ENCODE measurements around the gene TUBA4A.
A peak's percentile ranks its signal among the peaks of the same experiment; 100 is the strongest.

The TUBA4A gene

DNA sequence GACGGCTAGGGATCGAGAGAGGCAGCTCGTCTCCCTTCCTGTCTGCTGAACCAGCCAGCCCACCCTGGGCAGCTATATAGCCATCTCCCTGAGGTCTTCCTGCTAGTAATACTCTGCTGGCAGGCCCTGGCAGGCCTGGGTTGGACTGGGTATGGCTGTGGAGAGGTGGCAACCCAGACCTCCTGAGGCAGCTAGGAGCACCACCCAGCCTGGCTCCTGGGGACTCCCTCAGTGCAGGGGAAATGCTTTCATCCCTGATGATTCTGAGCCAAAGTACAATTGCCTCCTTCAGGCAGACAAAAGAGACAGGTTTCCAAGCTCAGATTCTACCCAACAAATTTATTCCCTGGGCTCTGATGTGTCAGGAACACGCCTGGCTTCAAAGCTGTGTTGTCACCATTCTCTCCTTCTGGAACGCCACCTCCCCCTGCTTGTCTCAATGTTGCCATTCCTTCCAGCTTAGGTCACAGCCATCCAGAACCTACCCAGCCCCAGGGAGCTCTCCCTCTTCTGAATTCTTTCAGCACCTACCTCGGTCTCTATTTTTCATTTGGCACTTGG is 20.7 kb upstream of the TUBA4A start:
- Histone ChIP-seq H3K4me1 (ENCODE audit: control insufficient read depth, insufficient read depth, low read length) (peaks cover 27% of the 10 kb centered on the region), H3K9me3 (ENCODE audit: control insufficient read depth, low read length) (no peaks in the 10 kb centered on the region), H3K27me3 (replicated peaks; ENCODE audit: control insufficient read depth, insufficient read depth, low read length) (no peaks in the 10 kb centered on the region), H3K9ac (ENCODE audit: low read length) (no peak overlapping the region), H3K36me3 (ENCODE audit: control insufficient read depth, insufficient read depth, low read length, severe bottlenecking) (no peaks in the 10 kb centered on the region), H3K4me3 (ENCODE audit: low read length) (no peak overlapping the region)
- DNase-seq (ENCODE audit: low read depth), result peak; percentile 88

DNA sequence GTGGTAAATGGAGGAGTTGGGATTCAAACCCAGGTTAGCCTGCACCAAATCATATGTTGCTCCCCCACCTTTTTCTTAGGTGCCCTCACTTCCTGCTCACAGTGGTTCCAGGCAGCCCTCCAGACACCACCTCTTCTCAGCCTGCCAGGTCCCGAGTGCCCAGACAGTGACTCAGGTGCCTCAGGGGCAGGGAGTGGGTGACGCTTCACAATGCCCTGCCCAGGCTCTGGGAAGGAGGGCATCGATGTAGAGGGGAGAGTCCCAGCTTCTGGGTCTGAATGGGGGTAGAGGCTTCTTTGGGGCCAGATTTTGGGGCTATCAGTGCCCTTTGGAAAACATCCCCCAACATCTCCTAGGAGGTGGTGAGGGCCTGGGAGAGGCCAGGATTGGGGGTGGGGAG is 20.2 kb upstream of the TUBA4A start:
- no peaks in the 10 kb centered on the region for H3K9me3 ChIP-seq (ENCODE audit: control insufficient read depth, low read length)
- H3K4me3 ChIP-seq (ENCODE audit: low read length), result no peak overlapping the region
- H3K27me3 ChIP-seq (replicated peaks; ENCODE audit: control insufficient read depth, insufficient read depth, low read length), result no peaks in the 10 kb centered on the region
- no peak for DNase-seq (ENCODE audit: low read depth)
- peaks cover 27% of the 10 kb centered on the region for H3K4me1 ChIP-seq (ENCODE audit: control insufficient read depth, insufficient read depth, low read length)
- no peaks in the 10 kb centered on the region for H3K36me3 ChIP-seq (ENCODE audit: control insufficient read depth, insufficient read depth, low read length, severe bottlenecking)
- no peak overlapping the region for H3K9ac ChIP-seq (ENCODE audit: low read length)

DNA sequence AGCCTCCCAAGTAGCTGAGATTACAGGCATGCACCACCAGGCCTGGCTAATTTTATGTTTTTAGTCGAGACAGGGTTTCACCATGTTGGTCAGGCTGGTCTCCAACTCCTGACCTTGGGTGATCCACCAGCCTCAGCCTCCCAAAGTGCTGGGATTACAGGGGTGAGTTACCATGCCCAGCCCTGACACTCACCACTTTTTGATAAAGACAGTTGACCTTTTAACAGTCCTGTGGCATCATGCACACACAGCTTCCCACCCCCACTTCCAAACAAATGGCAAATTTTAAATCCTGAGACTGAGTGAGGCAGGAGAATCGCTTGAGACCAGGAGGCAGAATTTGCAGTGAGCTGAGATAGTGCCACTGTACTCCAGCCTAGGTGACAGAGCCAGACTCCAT is 19.3 kb upstream of the TUBA4A start:
- Histone ChIP-seq H3K4me1 (ENCODE audit: control insufficient read depth, insufficient read depth, low read length) (peaks cover 18% of the 10 kb centered on the region), H3K4me3 (ENCODE audit: low read length) (no peak overlapping the region), H3K9me3 (ENCODE audit: control insufficient read depth, low read length) (no peaks in the 10 kb centered on the region), H3K9ac (ENCODE audit: low read length) (no peak overlapping the region), H3K27me3 (replicated peaks; ENCODE audit: control insufficient read depth, insufficient read depth, low read length) (no peaks in the 10 kb centered on the region), H3K36me3 (ENCODE audit: control insufficient read depth, insufficient read depth, low read length, severe bottlenecking) (no peaks in the 10 kb centered on the region)
- DNase-seq (ENCODE audit: low read depth), result no peak

DNA sequence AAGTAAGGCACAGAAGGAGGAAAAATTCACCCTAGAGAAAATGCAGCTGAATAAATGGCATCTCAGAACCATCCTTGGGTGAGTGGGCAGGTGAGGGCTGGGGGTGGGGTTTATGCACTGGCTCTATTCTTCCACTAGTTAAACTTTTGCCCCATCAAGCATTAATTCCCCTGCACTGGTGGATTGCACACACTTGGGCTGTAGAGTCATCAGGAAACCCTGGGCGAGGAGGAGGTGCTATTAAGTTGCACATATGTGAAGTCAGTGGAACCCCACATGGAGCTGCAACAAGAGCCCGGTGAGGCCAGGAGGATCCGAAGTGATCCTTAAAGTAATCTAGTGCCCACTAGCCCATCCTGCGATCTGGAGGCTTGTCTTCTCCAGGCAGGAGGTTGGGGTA is 18.6 kb upstream of the TUBA4A start:
- peaks cover 15% of the 10 kb centered on the region for H3K4me1 ChIP-seq (ENCODE audit: control insufficient read depth, insufficient read depth, low read length)
- H3K4me3 ChIP-seq (ENCODE audit: low read length), result no peak overlapping the region
- H3K9me3 ChIP-seq (ENCODE audit: control insufficient read depth, low read length), result no peaks in the 10 kb centered on the region
- DNase-seq (ENCODE audit: low read depth), result no peak
- H3K27me3 ChIP-seq (replicated peaks; ENCODE audit: control insufficient read depth, insufficient read depth, low read length), result no peaks in the 10 kb centered on the region
- H3K36me3 ChIP-seq (ENCODE audit: control insufficient read depth, insufficient read depth, low read length, severe bottlenecking), result no peaks in the 10 kb centered on the region
- H3K9ac ChIP-seq (ENCODE audit: low read length), result no peak overlapping the region

DNA sequence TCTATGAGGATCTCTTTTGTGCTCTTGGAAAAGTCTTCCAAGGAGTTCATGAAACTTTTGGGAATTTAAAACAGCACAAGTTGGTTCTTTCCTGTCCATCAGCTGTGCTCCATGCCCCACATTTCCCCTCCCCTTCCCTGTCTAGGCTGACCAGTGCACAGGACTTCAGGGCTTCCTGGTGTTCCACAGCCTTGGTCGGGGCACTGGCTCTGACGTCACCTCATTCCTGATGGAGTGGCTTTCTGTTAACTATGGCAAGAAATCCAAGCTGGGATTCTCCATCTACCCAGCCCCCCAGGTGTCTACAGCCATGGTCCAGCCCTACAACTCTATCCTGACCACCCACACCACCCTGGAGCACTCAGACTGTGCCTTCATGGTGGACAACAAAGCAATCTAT is 17.3 kb upstream of the TUBA4A start:
- peaks cover 15% of the 10 kb centered on the region for H3K4me1 ChIP-seq (ENCODE audit: control insufficient read depth, insufficient read depth, low read length)
- no peak overlapping the region for H3K4me3 ChIP-seq (ENCODE audit: low read length)
- H3K9me3 ChIP-seq (ENCODE audit: control insufficient read depth, low read length), result no peaks in the 10 kb centered on the region
- no peak overlapping the region for H3K9ac ChIP-seq (ENCODE audit: low read length)
- DNase-seq (ENCODE audit: low read depth), result no peak
- H3K36me3 ChIP-seq (ENCODE audit: control insufficient read depth, insufficient read depth, low read length, severe bottlenecking), result no peaks in the 10 kb centered on the region
- no peaks in the 10 kb centered on the region for H3K27me3 ChIP-seq (replicated peaks; ENCODE audit: control insufficient read depth, insufficient read depth, low read length)

DNA sequence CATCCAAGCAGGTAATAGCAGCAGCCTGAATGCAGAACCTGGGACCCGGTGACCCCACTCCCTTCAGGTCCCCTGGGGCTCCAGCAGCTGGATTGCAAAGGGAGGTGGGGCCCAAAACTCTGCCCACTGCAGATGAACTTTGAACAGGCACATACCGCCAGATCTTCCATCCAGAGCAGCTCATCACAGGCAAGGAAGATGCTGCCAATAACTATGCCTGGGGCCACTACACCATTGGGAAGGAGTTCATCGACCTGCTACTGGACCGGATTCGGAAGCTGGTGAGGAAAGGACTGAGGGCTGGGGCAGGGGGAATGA is 16.3 kb upstream of the TUBA4A start:
- H3K27me3 ChIP-seq (replicated peaks; ENCODE audit: control insufficient read depth, insufficient read depth, low read length), result peaks cover 5% of the 10 kb centered on the region
- peaks cover 13% of the 10 kb centered on the region for H3K4me1 ChIP-seq (ENCODE audit: control insufficient read depth, insufficient read depth, low read length)
- H3K4me3 ChIP-seq (ENCODE audit: low read length), result no peak overlapping the region
- no peak for DNase-seq (ENCODE audit: low read depth)
- no peaks in the 10 kb centered on the region for H3K36me3 ChIP-seq (ENCODE audit: control insufficient read depth, insufficient read depth, low read length, severe bottlenecking)
- H3K9ac ChIP-seq (ENCODE audit: low read length), result no peak overlapping the region
- no peaks in the 10 kb centered on the region for H3K9me3 ChIP-seq (ENCODE audit: control insufficient read depth, low read length)

DNA sequence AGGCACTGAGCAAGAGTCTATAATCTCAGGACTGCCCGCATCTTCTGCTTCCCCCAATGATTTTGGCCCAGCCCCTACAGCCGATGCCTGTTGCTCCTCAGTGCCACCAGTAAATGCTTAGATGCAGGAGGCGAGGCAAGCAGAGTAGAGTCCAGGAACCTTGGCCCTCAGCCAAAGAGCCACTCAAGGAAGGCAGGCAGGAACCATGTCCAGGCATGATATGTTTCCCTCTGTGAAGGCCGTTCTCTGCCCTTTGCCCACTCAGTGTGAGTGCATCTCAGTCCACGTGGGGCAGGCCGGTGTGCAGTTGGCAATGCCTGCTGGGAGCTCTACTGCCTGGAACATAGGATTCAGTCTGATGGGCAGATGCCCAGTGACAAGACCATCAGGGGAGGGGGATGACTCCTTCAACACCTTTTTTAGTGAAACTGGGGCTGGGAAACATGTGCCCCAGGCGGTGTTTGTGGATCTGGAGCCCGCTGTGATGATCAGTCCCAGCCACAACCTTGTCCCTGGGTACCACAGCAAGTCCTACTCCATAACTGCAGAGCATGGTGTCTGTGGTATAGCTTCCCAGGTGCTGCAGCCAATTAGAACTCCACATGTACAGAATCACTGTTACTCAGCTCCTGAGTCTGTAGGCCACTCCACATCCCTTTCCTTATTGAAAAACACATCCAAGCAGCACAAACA is 15.8 kb upstream of the TUBA4A start:
- no peak overlapping the region for H3K4me3 ChIP-seq (ENCODE audit: low read length)
- H3K4me1 ChIP-seq (ENCODE audit: control insufficient read depth, insufficient read depth, low read length), result peaks cover 8% of the 10 kb centered on the region
- no peaks in the 10 kb centered on the region for H3K9me3 ChIP-seq (ENCODE audit: control insufficient read depth, low read length)
- H3K27me3 ChIP-seq (replicated peaks; ENCODE audit: control insufficient read depth, insufficient read depth, low read length), result peaks cover 5% of the 10 kb centered on the region
- no peak overlapping the region for H3K9ac ChIP-seq (ENCODE audit: low read length)
- no peak for DNase-seq (ENCODE audit: low read depth)
- no peaks in the 10 kb centered on the region for H3K36me3 ChIP-seq (ENCODE audit: control insufficient read depth, insufficient read depth, low read length, severe bottlenecking)

DNA sequence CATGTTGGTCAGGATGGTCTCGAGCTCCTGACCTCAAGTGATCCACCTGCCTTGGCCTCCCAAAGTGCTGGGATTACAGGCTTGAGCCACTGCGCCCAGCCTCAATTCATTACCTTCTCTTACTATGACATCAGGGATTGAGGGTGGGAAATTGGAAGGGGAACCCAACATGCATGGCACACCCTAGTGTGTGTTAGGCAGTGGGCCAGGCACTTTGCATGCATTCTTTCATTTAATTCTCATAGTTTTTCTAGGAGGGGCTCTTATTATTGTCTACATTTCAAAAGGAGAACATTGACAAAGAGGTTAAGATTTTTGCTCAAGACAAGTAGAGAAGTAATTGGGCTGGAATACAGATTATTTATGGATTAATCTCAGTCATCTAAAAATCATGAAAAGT is 14.6 kb upstream of the TUBA4A start:
- H3K36me3 ChIP-seq (ENCODE audit: control insufficient read depth, insufficient read depth, low read length, severe bottlenecking), result no peaks in the 10 kb centered on the region
- no peaks in the 10 kb centered on the region for H3K9me3 ChIP-seq (ENCODE audit: control insufficient read depth, low read length)
- H3K4me3 ChIP-seq (ENCODE audit: low read length), result no peak overlapping the region
- H3K4me1 ChIP-seq (ENCODE audit: control insufficient read depth, insufficient read depth, low read length), result peaks cover 5% of the 10 kb centered on the region
- H3K27me3 ChIP-seq (replicated peaks; ENCODE audit: control insufficient read depth, insufficient read depth, low read length), result peaks cover 5% of the 10 kb centered on the region
- H3K9ac ChIP-seq (ENCODE audit: low read length), result no peak overlapping the region
- no peak for DNase-seq (ENCODE audit: low read depth)

DNA sequence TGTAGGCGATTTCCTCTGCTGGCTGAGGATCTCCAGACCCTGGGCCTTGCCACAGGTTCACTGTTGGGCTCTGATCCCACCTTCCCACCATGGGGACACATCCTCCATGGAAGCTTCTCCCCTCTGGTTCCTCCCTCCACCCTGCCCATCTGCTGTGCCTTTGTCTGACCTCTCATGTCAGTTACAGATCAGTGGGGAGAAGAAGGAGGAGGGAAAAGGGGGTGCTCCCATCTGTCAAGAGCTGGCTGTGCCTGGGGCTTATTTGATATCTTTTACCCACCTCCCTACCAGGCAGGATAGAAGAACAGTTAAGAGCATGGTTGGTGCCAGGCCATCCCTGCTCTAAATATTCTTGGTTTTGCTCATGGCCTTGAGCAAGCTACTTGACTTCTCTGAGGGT is 13.2 kb upstream of the TUBA4A start:
- peaks cover 5% of the 10 kb centered on the region for H3K27me3 ChIP-seq (replicated peaks; ENCODE audit: control insufficient read depth, insufficient read depth, low read length)
- H3K4me3 ChIP-seq (ENCODE audit: low read length), result no peak overlapping the region
- no peaks in the 10 kb centered on the region for H3K36me3 ChIP-seq (ENCODE audit: control insufficient read depth, insufficient read depth, low read length, severe bottlenecking)
- no peaks in the 10 kb centered on the region for H3K9me3 ChIP-seq (ENCODE audit: control insufficient read depth, low read length)
- peaks cover 5% of the 10 kb centered on the region for H3K4me1 ChIP-seq (ENCODE audit: control insufficient read depth, insufficient read depth, low read length)
- DNase-seq (ENCODE audit: low read depth), result no peak
- H3K9ac ChIP-seq (ENCODE audit: low read length), result no peak overlapping the region

DNA sequence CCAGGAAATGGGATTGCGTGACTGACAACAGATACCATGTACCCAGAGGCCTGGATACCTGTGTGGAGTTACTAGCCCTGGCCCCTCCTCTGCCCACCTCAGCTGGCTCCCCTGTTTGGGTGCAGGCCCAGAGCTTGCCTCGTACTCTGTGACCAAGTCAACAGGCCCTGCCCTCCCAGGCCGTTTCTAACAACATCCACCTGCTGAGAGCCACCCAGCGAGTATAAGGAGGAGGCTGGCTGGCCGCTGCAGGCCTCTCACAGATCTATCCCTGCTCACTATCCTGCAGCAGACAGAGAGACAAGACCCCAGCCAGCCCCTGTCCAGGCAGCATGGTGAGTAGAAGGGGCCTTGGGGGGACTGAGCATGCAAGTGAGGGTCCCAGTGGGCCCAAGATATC is 12.5 kb upstream of the TUBA4A start:
- Histone ChIP-seq H3K9me3 (ENCODE audit: control insufficient read depth, low read length) (no peaks in the 10 kb centered on the region), H3K27me3 (replicated peaks; ENCODE audit: control insufficient read depth, insufficient read depth, low read length) (peaks cover 9% of the 10 kb centered on the region), H3K36me3 (ENCODE audit: control insufficient read depth, insufficient read depth, low read length, severe bottlenecking) (no peaks in the 10 kb centered on the region), H3K4me3 (ENCODE audit: low read length) (no peak overlapping the region), H3K9ac (ENCODE audit: low read length) (no peak overlapping the region), H3K4me1 (ENCODE audit: control insufficient read depth, insufficient read depth, low read length) (peaks cover 5% of the 10 kb centered on the region)
- DNase-seq (ENCODE audit: low read depth), result no peak

DNA sequence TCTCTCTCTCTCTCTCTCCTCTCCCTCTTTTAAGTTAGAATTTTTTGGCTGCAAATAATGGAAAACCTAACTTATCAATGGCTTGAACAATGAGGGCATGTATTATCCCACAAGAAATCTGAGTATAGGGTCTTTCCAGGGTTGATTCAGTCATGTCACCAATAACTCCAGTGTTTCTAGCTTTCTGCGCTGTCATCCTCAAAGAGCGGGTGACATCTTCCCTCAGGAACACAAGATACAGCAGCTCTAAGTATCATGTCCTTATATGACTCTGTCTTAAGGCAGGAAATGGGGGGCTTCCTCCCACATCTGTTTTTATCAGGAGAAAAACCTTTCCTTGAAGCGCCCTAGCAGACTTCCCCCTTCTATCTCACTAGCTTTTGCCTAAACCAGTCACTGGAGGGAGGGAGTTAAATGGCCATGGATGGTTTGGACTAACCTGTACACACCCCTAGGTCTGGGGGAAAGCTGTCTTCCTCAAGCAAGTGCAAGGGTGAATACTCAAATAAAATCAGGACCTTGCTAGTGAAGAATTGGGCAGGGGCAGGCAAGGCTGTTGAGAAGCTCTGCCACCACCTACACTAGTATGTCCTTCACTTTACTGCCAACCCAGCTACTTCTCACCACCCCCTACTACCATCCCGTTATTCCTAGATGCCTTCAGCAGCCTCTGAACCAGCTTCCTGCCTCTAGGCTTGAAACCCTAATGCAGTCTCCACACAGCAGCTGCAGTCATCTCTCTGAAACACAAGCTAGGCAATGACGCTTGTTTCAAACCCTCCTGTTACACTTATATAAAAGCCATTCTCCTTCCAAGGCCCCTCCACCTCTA is 7.5 kb upstream of the TUBA4A start:
- no peaks in the 10 kb centered on the region for H3K36me3 ChIP-seq (ENCODE audit: control insufficient read depth, insufficient read depth, low read length, severe bottlenecking)
- no peak for DNase-seq (ENCODE audit: low read depth)
- no peak overlapping the region for H3K9ac ChIP-seq (ENCODE audit: low read length)
- H3K4me1 ChIP-seq (ENCODE audit: control insufficient read depth, insufficient read depth, low read length), result peaks cover 5% of the 10 kb centered on the region
- H3K9me3 ChIP-seq (ENCODE audit: control insufficient read depth, low read length), result no peaks in the 10 kb centered on the region
- peaks cover 12% of the 10 kb centered on the region for H3K27me3 ChIP-seq (replicated peaks; ENCODE audit: control insufficient read depth, insufficient read depth, low read length)
- H3K4me3 ChIP-seq (ENCODE audit: low read length), result no peak overlapping the region

Data from adipocyte (in vitro differentiated cells).